HepG2 (cell line): ENCODE measurements around the gene CBLC. TPM values are rescaled to one million over a fixed set of nuclear protein-coding genes. Genes with fewer than 3 reads are reported as not detected.
A peak's percentile ranks its signal among the peaks of the same experiment; 100 is the strongest.

Source experiments
- MBNL3 ChIP-seq: fragments of 250-450 bp; sonication (Bioruptor Pico); conservative IDR thresholded peaks from 2 replicates; pipeline ENCODE4 v1.8.0; 2022; ENCODE audit warnings: mild to moderate bottlenecking, inconsistent platforms
- MYNN ChIP-seq: sonication (generic); formaldehyde crosslinking; IDR thresholded peaks from 2 replicates; pipeline ENCODE4 v1.4.0; 2020; ENCODE audit warnings: mild to moderate bottlenecking, low read depth, missing genetic modification reagents
- NFYC ChIP-seq: IDR thresholded peaks from 2 replicates; pipeline ENCODE4 v1.6.1; 2016; ENCODE audit warnings: missing genetic modification reagents, missing compliant biosample characterization
- NR2F1 ChIP-seq, 2 experiments: fragments of 450-650 bp in 1 of 2; formaldehyde crosslinking in 1 of 2; IDR thresholded peaks; 2 replicates each; pipeline versions ENCODE4 v1.5.0 to v1.6.1; 2016 to 2020; ENCODE audit warnings: mild to moderate bottlenecking in 1 of 2, missing compliant biosample characterization in 1 of 2, missing genetic modification reagents in 1 of 2, moderate library complexity in 1 of 2
- PPARG ChIP-seq: conservative IDR thresholded peaks from 2 replicates; pipeline ENCODE4 v1.6.1; 2016; ENCODE audit warnings: missing biosample characterization, missing genetic modification reagents
- SIN3A ChIP-seq: IDR thresholded peaks from 2 replicates; pipeline ENCODE4 v1.6.1; 2011; ENCODE audit warnings: low read depth, mild to moderate bottlenecking, control low read depth, low read length, borderline replicate concordance
- SOX13 ChIP-seq, 3 experiments: fragments of 450-650 bp in 1 of 3; sonication (generic) in 1 of 3; formaldehyde crosslinking in 1 of 3; IDR thresholded peaks in 2 of 3; conservative IDR thresholded peaks in 1 of 3; 2 replicates each; pipeline versions ENCODE4 v1.5.0 to v1.6.1; 2016 to 2020; ENCODE audit warnings: antibody characterized with exemption in 1 of 3, mild to moderate bottlenecking in 1 of 3, missing compliant biosample characterization in 1 of 3, missing genetic modification reagents in 1 of 3, moderate library complexity in 1 of 3
- ZC3H4 ChIP-seq: sonication (generic); formaldehyde crosslinking; IDR thresholded peaks from 2 replicates; pipeline ENCODE4 v1.4.0; 2020; ENCODE audit warnings: missing genetic modification reagents, borderline replicate concordance
- ZFY ChIP-seq: sonication (generic); formaldehyde crosslinking; IDR thresholded peaks from 2 replicates; pipeline ENCODE4 v1.4.0; 2020; ENCODE audit warnings: missing genetic modification reagents
- ZNF335 ChIP-seq: sonication (generic); formaldehyde crosslinking; IDR thresholded peaks from 2 replicates; pipeline ENCODE4 v1.4.0; 2020; ENCODE audit warnings: missing genetic modification reagents
- ZNF530 ChIP-seq: sonication (generic); formaldehyde crosslinking; IDR thresholded peaks from 2 replicates; pipeline ENCODE4 v1.5.0; 2020; ENCODE audit warnings: low read depth, mild to moderate bottlenecking, missing genetic modification reagents
- ZNF580 ChIP-seq: IDR thresholded peaks from 2 replicates; pipeline ENCODE4 v1.6.1; 2016; ENCODE audit warnings: low read depth, borderline replicate concordance
- ZNF598 ChIP-seq: sonication (generic); formaldehyde crosslinking; IDR thresholded peaks from 2 replicates; pipeline ENCODE4 v1.5.1; 2020; ENCODE audit warnings: mild to moderate bottlenecking, missing genetic modification reagents, borderline replicate concordance
- ZNF616 ChIP-seq: sonication (generic); formaldehyde crosslinking; IDR thresholded peaks from 2 replicates; pipeline ENCODE4 v1.5.0; 2020; ENCODE audit warnings: low read depth, mild to moderate bottlenecking, missing genetic modification reagents
- ZNF644 ChIP-seq: IDR thresholded peaks from 2 replicates; pipeline ENCODE4 v1.6.1; 2016; ENCODE audit warnings: low read depth
- ZNF737 ChIP-seq: sonication (generic); formaldehyde crosslinking; IDR thresholded peaks from 2 replicates; pipeline ENCODE4 v1.5.0; 2020; ENCODE audit warnings: missing genetic modification reagents, mild to moderate bottlenecking, borderline replicate concordance
- polyA plus RNA-seq, 8 experiments: library from polyadenylated mRNA; depleted of rRNA in 3 of 8; stranded (reverse) in 7 of 8; unstranded in 1 of 8; fragments of >200 nt; fragmentation: Illumina TruSeq in 4 of 8; extraction: Trizol in 4 of 8; gene quantifications; 2 replicates each; pipeline versions ENCODE4 v1.2.1 to v1.2.3, GENCODE V29; 2011 to 2016; ENCODE audit warnings: low read depth in 4 of 8, missing spikeins in 1 of 8, mixed read lengths in 1 of 8; ENCODE audit not compliant: insufficient read depth in 1 of 8
- total RNA-seq, 5 experiments: library from RNA; depleted of rRNA; stranded (reverse); fragments of >200 nt; fragmentation: Illumina TruSeq; extraction: Trizol; gene quantifications; 2 replicates each; pipeline ENCODE4 v1.2.3, GENCODE V29; 2016; ENCODE audit warnings: low read depth in 1 of 5
- TF ChIP-seq, protein P1 (sequence below): sonication (generic); formaldehyde crosslinking; IDR thresholded peaks from 2 replicates; pipeline ENCODE4 v1.4.0; 2020; ENCODE audit warnings: missing genetic modification reagents
- TF ChIP-seq, protein P2 (sequence below): sonication (generic); formaldehyde crosslinking; IDR thresholded peaks from 2 replicates; pipeline ENCODE4 v1.4.0; 2020; ENCODE audit warnings: missing genetic modification reagents
- TF ChIP-seq, protein P3 (sequence below): sonication (generic); formaldehyde crosslinking; IDR thresholded peaks from 2 replicates; pipeline ENCODE4 v1.8.1; 2023; ENCODE audit warnings: missing genetic modification reagents, inconsistent platforms, borderline replicate concordance
- TF ChIP-seq, protein P4 (sequence below): sonication (generic); formaldehyde crosslinking; IDR thresholded peaks from 2 replicates; pipeline ENCODE4 v1.4.0; 2020; ENCODE audit warnings: mild to moderate bottlenecking, missing genetic modification reagents
- TF ChIP-seq, protein P5 (sequence below): sonication (generic); formaldehyde crosslinking; IDR thresholded peaks from 2 replicates; pipeline ENCODE4 v1.4.0; 2020; ENCODE audit warnings: missing genetic modification reagents
- TF ChIP-seq, protein P6 (sequence below): sonication (generic); formaldehyde crosslinking; IDR thresholded peaks from 2 replicates; pipeline ENCODE4 v1.4.0; 2020; ENCODE audit warnings: missing genetic modification reagents, mild to moderate bottlenecking, borderline replicate concordance

Gene CBLC
- total and polyA plus RNA-seq, 2 of the 13 experiments (the other 11 are each of a cell fraction or from before 2014, with no cell fraction given), result 1.8 to 2.6 TPM

- TF ChIP-seq MYNN (CRISPR knock-in tag) (no peak), ZNF580 (CRISPR knock-in tag) (no peak), ZNF644 (no peak), MBNL3 (CRISPR knock-in tag) (no peak), SIN3A (no peak), ZNF598 (CRISPR knock-in tag) (no peak), NFYC (CRISPR knock-in tag) (no peak), NR2F1 (CRISPR knock-in tag; IDR thresholded peaks at IDR 0.05) (no peak), ZFY (no peak), PPARG (CRISPR knock-in tag) (no peak), ZNF335 (CRISPR knock-in tag) (no peak), SOX13 (IDR thresholded peaks at IDR 0.05) (no peak), SOX13 (CRISPR knock-in tag; conservative IDR thresholded peaks at IDR 0.05 in 1 of 2, IDR thresholded peaks at IDR 0.05 in 1 of 2) (no peak), ZNF530 (CRISPR knock-in tag) (no peak), ZNF737 (CRISPR knock-in tag) (no peak), ZC3H4 (CRISPR knock-in tag) (no peak), ZNF616 (CRISPR knock-in tag) (no peak)
- TF ChIP-seq, protein P1, sequence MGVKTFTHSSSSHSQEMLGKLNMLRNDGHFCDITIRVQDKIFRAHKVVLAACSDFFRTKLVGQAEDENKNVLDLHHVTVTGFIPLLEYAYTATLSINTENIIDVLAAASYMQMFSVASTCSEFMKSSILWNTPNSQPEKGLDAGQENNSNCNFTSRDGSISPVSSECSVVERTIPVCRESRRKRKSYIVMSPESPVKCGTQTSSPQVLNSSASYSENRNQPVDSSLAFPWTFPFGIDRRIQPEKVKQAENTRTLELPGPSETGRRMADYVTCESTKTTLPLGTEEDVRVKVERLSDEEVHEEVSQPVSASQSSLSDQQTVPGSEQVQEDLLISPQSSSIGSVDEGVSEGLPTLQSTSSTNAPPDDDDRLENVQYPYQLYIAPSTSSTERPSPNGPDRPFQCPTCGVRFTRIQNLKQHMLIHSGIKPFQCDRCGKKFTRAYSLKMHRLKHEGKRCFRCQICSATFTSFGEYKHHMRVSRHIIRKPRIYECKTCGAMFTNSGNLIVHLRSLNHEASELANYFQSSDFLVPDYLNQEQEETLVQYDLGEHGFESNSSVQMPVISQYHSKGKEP (CRISPR knock-in tag), result no peak
- TF ChIP-seq, protein P2, sequence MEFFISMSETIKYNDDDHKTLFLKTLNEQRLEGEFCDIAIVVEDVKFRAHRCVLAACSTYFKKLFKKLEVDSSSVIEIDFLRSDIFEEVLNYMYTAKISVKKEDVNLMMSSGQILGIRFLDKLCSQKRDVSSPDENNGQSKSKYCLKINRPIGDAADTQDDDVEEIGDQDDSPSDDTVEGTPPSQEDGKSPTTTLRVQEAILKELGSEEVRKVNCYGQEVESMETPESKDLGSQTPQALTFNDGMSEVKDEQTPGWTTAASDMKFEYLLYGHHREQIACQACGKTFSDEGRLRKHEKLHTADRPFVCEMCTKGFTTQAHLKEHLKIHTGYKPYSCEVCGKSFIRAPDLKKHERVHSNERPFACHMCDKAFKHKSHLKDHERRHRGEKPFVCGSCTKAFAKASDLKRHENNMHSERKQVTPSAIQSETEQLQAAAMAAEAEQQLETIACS (CRISPR knock-in tag), result no peak
- TF ChIP-seq, protein P3, sequence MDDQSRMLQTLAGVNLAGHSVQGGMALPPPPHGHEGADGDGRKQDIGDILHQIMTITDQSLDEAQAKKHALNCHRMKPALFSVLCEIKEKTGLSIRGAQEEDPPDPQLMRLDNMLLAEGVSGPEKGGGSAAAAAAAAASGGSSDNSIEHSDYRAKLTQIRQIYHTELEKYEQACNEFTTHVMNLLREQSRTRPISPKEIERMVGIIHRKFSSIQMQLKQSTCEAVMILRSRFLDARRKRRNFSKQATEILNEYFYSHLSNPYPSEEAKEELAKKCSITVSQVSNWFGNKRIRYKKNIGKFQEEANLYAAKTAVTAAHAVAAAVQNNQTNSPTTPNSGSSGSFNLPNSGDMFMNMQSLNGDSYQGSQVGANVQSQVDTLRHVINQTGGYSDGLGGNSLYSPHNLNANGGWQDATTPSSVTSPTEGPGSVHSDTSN (CRISPR knock-in tag), result no peak
- TF ChIP-seq, protein P4, sequence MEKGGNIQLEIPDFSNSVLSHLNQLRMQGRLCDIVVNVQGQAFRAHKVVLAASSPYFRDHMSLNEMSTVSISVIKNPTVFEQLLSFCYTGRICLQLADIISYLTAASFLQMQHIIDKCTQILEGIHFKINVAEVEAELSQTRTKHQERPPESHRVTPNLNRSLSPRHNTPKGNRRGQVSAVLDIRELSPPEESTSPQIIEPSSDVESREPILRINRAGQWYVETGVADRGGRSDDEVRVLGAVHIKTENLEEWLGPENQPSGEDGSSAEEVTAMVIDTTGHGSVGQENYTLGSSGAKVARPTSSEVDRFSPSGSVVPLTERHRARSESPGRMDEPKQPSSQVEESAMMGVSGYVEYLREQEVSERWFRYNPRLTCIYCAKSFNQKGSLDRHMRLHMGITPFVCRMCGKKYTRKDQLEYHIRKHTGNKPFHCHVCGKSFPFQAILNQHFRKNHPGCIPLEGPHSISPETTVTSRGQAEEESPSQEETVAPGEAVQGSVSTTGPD, result no peak
- TF ChIP-seq, protein P5, sequence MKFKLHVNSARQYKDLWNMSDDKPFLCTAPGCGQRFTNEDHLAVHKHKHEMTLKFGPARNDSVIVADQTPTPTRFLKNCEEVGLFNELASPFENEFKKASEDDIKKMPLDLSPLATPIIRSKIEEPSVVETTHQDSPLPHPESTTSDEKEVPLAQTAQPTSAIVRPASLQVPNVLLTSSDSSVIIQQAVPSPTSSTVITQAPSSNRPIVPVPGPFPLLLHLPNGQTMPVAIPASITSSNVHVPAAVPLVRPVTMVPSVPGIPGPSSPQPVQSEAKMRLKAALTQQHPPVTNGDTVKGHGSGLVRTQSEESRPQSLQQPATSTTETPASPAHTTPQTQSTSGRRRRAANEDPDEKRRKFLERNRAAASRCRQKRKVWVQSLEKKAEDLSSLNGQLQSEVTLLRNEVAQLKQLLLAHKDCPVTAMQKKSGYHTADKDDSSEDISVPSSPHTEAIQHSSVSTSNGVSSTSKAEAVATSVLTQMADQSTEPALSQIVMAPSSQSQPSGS (CRISPR knock-in tag), result no peak
- TF ChIP-seq, protein P6, sequence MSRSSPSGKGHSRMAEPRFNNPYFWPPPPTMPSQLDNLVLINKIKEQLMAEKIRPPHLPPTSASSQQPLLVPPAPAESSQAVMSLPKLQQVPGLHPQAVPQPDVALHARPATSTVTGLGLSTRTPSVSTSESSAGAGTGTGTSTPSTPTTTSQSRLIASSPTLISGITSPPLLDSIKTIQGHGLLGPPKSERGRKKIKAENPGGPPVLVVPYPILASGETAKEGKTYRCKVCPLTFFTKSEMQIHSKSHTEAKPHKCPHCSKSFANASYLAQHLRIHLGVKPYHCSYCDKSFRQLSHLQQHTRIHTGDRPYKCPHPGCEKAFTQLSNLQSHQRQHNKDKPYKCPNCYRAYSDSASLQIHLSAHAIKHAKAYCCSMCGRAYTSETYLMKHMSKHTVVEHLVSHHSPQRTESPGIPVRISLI, result peak; percentile 90
Measured at GRCh38 chr19:44740351-44740824, 37.3 kb upstream of the CBLC start (continued).
